ENCODE measurements around the gene HSF4. TPM values are rescaled to one million over a fixed set of nuclear protein-coding genes. Genes with fewer than 3 reads are reported as not detected.

Gene HSF4
- polyA plus RNA-seq, 2 of the 4 experiments (the other 2 are of a cell fraction), result 8.3 to 15.3 TPM

- no peak for TF ChIP-seq NR3C1 (IDR thresholded peaks at IDR 0.05)
- TF ChIP-seq, protein P1, sequence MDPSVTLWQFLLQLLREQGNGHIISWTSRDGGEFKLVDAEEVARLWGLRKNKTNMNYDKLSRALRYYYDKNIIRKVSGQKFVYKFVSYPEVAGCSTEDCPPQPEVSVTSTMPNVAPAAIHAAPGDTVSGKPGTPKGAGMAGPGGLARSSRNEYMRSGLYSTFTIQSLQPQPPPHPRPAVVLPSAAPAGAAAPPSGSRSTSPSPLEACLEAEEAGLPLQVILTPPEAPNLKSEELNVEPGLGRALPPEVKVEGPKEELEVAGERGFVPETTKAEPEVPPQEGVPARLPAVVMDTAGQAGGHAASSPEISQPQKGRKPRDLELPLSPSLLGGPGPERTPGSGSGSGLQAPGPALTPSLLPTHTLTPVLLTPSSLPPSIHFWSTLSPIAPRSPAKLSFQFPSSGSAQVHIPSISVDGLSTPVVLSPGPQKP (IDR thresholded peaks at IDR 0.05; ENCODE audit: low read depth, low read length), result no peak
- TF ChIP-seq HOXB13 (CRISPR knock-in tag; IDR thresholded peaks at IDR 0.05; ENCODE audit: low read depth), result no peak
- no peak for TF ChIP-seq FOSB (CRISPR knock-in tag; IDR thresholded peaks at IDR 0.05)
- TF ChIP-seq MAX (IDR thresholded peaks at IDR 0.05), result peak; percentile 49
- TF ChIP-seq, protein P2, sequence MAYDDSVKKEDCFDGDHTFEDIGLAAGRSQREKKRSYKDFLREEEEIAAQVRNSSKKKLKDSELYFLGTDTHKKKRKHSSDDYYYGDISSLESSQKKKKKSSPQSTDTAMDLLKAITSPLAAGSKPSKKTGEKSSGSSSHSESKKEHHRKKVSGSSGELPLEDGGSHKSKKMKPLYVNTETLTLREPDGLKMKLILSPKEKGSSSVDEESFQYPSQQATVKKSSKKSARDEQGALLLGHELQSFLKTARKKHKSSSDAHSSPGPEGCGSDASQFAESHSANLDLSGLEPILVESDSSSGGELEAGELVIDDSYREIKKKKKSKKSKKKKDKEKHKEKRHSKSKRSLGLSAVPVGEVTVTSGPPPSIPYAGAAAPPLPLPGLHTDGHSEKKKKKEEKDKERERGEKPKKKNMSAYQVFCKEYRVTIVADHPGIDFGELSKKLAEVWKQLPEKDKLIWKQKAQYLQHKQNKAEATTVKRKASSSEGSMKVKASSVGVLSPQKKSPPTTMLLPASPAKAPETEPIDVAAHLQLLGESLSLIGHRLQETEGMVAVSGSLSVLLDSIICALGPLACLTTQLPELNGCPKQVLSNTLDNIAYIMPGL (CRISPR knock-in tag; IDR thresholded peaks at IDR 0.05; ENCODE audit: borderline replicate concordance), result no peak
- TF ChIP-seq ZFP36 (IDR thresholded peaks at IDR 0.05; ENCODE audit: borderline replicate concordance, partially characterized antibody), result no peak
- TF ChIP-seq HDAC2 (IDR thresholded peaks at IDR 0.05), result no peak
- TF ChIP-seq POLR2AphosphoS2 (conservative IDR thresholded peaks at IDR 0.05; ENCODE audit: low read length), result no peak
- TF ChIP-seq FOSL2 (IDR thresholded peaks at IDR 0.05), result no peak
- TF ChIP-seq FOSL2 (CRISPR knock-in tag; IDR thresholded peaks at IDR 0.05), result no peak; the same call in 1 of the 2 replicates
- TF ChIP-seq, protein P3, sequence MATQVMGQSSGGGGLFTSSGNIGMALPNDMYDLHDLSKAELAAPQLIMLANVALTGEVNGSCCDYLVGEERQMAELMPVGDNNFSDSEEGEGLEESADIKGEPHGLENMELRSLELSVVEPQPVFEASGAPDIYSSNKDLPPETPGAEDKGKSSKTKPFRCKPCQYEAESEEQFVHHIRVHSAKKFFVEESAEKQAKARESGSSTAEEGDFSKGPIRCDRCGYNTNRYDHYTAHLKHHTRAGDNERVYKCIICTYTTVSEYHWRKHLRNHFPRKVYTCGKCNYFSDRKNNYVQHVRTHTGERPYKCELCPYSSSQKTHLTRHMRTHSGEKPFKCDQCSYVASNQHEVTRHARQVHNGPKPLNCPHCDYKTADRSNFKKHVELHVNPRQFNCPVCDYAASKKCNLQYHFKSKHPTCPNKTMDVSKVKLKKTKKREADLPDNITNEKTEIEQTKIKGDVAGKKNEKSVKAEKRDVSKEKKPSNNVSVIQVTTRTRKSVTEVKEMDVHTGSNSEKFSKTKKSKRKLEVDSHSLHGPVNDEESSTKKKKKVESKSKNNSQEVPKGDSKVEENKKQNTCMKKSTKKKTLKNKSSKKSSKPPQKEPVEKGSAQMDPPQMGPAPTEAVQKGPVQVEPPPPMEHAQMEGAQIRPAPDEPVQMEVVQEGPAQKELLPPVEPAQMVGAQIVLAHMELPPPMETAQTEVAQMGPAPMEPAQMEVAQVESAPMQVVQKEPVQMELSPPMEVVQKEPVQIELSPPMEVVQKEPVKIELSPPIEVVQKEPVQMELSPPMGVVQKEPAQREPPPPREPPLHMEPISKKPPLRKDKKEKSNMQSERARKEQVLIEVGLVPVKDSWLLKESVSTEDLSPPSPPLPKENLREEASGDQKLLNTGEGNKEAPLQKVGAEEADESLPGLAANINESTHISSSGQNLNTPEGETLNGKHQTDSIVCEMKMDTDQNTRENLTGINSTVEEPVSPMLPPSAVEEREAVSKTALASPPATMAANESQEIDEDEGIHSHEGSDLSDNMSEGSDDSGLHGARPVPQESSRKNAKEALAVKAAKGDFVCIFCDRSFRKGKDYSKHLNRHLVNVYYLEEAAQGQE (IDR thresholded peaks at IDR 0.05), result no peak
- peak; percentile 31; the same call in 1 of the 2 replicates for TF ChIP-seq E2F6 (IDR thresholded peaks at IDR 0.05; ENCODE audit: borderline replicate concordance, low read depth)
- no peak for TF ChIP-seq ZSCAN20 (CRISPR knock-in tag; IDR thresholded peaks at IDR 0.05)
- TF ChIP-seq CHD4 (IDR thresholded peaks at IDR 0.05; ENCODE audit: borderline replicate concordance), result no peak
- TF ChIP-seq PBX3 (IDR thresholded peaks at IDR 0.05), result peak; percentile 91
- TF ChIP-seq HES2 (IDR thresholded peaks at IDR 0.05), result no peak
- TF ChIP-seq JUNB (IDR thresholded peaks at IDR 0.05), result no peak
- TF ChIP-seq KDM1A (IDR thresholded peaks at IDR 0.05; ENCODE audit: low read depth), result no peak
- TF ChIP-seq EHMT2 (IDR thresholded peaks at IDR 0.05; ENCODE audit: low read depth), result no peak
- no peak for TF ChIP-seq KDM5A (IDR thresholded peaks at IDR 0.05)
- TF ChIP-seq, protein P4, sequence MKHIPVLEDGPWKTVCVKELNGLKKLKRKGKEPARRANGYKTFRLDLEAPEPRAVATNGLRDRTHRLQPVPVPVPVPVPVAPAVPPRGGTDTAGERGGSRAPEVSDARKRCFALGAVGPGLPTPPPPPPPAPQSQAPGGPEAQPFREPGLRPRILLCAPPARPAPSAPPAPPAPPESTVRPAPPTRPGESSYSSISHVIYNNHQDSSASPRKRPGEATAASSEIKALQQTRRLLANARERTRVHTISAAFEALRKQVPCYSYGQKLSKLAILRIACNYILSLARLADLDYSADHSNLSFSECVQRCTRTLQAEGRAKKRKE (CRISPR knock-in tag; IDR thresholded peaks at IDR 0.05; ENCODE audit: low read depth), result no peak
- no peak for TF ChIP-seq RARB (CRISPR knock-in tag; IDR thresholded peaks at IDR 0.05)
- no peak for TF ChIP-seq ZNF302 (CRISPR knock-in tag; IDR thresholded peaks at IDR 0.05)
- TF ChIP-seq JUN (IDR thresholded peaks at IDR 0.05), result peak; percentile 39 to 64; a peak in 3 of 5 replicates
- no peak for TF ChIP-seq EP300 (IDR thresholded peaks at IDR 0.05)
- peak; percentile 45 for TF ChIP-seq POLR2A (IDR thresholded peaks at IDR 0.05; ENCODE audit: low read length)
- TF ChIP-seq HOXA7 (CRISPR knock-in tag; IDR thresholded peaks at IDR 0.05), result no peak
- TF ChIP-seq FOXS1 (CRISPR knock-in tag; IDR thresholded peaks at IDR 0.05), result no peak
- TF ChIP-seq ZC3H11A (IDR thresholded peaks at IDR 0.05), result no peak
- TF ChIP-seq USF2 (IDR thresholded peaks at IDR 0.05), result no peak
- TF ChIP-seq BHLHE40 (IDR thresholded peaks at IDR 0.05; ENCODE audit: low read depth, low read length), result no peak
Observed at GRCh38 chr16:67183627-67184452, 19.3 kb downstream of the HSF4 start, which contains the start of gene MATCAP1 (continued).
